HG03045 (cell line): Measurements from ENCODE around the gene KRT86.
"Not testable (repeated sequence)": the region's sequence is repeated elsewhere in the genome, so short reads cannot be mapped to it uniquely, and the experiment has no call there.

Source experiments
- ATAC-seq: cut with Tn5 transposase; IDR thresholded peaks from one replicate; pipeline ENCODE4 v1.9.1; 2021; ENCODE audit warnings: mild to moderate bottlenecking, moderate library complexity; ENCODE audit not compliant: unreplicated experiment

The KRT86 gene

DNA sequence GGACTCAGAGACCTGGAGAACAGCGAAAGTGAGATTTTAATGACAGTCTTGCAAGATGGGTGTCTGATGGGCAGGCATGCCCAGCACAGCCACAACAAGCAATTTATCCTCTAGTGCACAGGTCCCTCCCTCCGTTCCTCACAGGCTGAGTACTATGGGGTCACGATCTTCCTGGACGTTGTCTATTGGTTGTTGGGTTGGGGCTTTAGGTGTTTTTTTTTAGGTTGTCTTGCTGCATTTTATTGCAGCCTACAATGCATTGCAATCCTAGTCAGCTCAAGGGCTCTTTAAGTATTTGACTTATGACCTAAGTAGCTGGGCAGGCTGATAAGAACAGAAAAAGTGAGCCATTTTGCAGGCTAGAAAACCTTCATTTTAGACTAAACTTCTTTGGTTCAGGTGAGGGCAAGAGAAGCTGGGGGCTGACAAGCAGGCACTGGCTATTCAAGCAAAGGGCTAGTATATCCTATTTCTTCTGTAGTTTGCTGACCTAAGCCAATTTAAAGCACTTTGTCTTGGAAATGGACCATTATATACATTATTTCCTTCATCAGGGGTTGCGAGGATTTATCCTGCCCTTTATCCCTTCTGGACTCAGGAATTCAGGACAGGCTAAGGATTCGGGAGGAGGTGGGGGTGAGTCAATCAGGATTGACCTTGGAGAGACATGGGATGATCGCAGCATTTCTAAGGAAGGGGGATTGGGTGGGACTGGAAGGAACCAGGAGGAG lies 35.4 kb upstream of the KRT86 start:
- no peak for ATAC-seq

DNA sequence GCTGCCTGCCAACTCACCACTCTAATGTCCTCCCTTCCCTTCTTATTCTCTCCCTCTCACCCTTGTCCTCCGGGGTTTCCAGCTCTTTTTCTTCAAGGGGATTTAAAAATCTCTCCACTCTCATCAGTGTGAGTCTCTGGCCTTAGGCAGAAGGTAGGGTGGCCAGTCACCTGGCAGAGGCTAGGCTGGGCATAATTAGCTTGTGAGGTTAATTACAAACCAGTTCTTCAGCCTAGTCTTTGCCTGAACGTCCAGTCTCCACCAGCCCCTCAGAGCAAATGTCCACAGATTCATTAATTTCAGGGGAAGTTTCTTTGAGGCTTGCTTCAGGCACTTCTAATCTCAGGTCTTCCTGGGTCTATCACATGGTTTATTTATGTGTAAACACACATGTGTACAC lies 34.7 kb upstream of the KRT86 start:
- ATAC-seq, result no peak

GRCh38 chr12:52240247-52240646 lies 34.2 kb upstream of the KRT86 start:
- not testable (repeated sequence) for ATAC-seq

GRCh38 chr12:52241205-52241842 lies 33.1 kb upstream of the KRT86 start:
- no peak for ATAC-seq

DNA sequence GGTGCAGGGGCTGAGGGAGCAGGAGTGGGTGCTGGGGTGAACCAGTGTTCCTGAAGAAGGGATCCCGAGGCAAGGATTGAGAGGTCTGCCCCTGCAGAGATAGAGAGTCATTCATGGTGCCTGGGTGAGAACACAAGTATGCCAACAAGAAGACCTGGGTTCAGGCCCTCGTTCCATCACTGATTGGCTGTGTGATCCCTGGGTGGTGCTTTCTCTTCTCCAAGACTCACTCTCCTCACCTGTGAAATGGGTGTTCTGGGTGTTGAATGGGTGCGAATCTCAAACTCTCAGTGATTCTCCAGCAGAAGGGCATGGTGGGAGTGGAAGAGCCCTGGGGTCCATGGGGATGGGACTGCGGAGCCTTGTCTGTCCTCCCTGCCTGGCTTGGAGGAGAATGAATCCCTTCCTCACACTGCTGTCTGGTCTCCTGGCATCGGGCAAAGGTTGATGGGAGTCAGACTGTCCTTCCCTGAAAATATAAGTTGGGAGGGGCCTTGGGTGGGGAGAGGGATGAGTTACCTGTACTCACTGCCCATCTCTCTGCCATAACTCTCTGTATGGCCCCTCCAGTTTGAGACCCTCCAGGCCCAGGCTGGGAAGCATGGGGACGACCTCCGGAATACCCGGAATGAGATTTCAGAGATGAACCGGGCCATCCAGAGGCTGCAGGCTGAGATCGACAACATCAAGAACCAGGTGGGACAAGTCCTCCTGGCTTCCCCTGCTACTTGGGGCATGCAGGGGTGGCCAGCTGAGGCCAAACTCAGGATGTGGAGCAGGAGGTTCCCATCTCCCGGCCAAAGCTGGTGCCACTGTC lies 31.8 kb upstream of the KRT86 start:
- no peak for ATAC-seq

DNA sequence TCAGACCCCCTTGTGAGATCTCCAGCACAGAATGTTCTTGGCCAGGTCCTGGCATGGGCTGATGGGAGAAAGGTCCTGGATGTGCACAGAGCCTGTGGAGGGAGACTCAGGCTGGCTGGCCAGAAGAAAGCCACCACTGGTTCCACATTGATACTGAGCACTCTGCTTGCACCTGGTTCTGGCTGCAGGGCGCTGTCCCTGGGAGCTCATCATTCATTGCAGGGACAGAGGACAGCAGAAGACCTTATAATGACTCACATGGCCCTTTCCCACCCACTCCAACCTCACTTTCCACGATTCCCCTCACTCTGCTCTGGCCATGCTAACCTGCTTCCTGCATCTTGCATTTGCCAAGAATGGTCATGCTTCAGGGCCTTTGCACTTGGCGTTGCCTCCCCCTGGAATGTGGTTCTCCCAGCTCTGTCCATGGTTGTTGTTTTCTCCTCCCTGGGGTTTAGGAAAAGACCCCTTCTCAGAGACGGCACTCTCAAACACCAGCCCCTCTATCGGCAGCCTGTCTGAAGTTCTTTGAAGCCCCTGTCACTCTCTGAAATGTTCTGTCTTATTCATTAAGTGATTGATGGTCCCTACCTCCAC lies 31.1 kb upstream of the KRT86 start:
- no peak for ATAC-seq

DNA sequence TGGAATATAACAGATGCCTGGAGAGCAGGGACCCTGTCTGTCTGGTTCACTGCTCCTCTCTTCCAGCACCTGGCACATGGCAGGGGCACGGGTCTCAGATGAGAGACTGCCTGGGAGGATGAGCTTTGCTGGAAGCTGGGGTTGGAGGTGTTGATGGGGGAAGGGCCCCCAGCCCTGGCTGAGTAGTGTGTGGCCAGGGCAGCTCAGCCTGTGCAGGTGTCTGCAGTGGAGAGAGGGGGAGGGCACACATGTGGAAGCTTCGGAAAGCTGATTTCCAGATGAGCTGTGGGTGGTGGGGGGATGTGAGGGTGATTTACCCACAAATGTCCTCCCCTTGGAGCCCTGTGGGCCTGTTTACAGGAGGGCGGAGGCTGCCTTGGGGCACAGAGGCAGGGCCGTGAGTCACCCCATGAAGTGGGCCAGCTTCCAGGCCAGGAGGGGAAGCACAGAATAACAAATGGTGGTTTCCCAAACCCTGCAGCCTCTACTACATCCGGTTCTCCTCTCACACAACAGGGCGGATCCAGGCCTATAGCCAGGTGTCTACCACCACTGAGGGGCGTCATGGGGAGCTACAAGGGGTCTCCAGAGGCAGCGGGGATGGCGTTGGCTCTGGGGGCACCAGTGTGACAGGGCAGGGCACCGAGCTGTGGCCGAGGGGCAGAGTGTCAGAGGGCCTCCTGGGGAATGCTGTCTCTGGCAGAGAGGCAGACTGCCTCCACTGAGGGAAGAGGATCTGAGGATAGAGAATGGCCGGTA lies 30.4 kb upstream of the KRT86 start:
- ATAC-seq, result peak; percentile 88

DNA sequence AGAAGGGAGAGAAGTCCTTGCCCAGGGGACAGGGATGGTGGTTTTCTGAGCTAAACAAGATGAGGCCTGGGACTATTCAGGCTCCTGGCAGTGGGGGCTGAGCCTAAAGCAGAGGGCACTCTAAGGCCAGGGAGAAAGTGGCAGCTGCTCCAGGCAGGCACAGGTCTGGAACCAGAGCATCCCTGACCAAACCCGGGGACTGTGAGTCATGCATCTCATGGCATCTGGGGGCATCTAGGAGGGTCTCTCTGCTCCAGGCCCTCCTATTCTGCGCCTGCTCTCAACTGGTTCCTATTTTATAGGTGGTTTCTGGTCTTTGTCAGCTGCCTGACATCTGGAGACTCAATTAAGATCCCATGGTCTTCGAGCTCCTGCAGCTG lies 29.8 kb upstream of the KRT86 start:
- ATAC-seq, result no peak

GRCh38 chr12:52245259-52245961 lies 29.0 kb upstream of the KRT86 start:
- ATAC-seq, result no peak

GRCh38 chr12:52245962-52246569 lies 28.4 kb upstream of the KRT86 start:
- no peak for ATAC-seq

- no peak for ATAC-seq
Measured at GRCh38 chr12:52246720-52247621, 27.5 kb upstream of the KRT86 start.

GRCh38 chr12:52247622-52248540 lies 26.6 kb upstream of the KRT86 start:
- no peak for ATAC-seq

DNA sequence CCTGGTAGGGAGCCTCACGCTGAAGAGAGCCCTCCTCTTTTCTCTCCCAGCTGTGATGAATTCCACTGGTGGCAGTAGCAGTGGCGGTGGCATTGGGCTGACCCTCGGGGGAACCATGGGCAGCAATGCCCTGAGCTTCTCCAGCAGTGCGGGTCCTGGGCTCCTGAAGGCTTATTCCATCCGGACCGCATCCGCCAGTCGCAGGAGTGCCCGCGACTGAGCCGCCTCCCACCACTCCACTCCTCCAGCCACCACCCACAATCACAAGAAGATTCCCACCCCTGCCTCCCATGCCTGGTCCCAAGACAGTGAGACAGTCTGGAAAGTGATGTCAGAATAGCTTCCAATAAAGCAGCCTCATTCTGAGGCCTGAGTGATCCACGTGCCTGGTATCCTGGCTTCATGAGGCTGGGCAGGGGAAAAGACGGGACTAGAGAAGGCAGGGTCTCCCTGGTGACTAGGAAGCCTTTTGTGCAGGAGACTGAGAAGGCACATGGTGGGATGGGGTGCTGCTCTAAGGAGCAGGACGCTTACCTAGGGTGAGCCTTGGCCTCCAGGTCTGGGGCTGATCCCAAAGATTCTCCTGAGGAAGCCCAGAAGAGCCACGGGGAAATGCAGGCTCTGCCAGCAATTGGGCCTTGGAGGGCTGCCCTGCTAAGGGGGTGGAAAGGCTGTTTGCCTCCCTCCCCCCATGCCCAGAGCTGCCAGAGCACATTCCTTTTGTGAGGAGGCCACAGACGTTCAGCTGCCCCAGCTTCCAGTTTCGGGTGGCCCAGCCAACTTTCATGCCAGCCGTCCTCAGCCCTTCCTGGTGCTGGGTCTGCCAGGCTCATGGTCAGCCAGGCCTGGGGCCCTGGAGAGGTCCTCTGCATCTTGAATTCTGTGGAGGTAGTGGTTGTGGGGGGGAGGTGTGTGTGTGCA lies 25.6 kb upstream of the KRT86 start:
- no peak for ATAC-seq

DNA sequence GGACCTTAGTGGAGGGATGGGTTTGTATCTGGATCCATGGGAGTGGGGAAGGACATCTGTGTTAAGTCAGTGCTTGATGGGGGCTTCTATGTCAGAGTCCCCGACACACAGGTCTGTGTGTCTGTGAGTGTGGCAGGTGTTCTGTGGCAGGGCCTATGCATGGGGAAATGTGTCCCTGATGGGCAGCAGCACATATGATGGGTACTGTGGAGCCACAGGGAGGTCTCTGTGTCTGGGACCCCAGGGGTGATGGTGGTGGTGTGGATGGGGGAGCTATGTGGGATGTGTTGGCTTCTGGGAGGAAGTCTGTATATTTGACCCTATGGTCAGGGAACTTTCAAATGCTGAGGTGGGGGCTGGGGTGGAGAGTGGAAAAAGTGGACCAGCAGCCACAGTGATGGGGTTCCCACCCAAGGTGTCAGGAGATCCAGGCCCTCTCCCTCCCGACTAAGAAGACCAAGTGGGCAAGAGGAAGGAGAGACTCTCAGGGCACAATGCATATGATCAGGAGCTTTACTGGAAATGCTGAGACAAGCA lies 24.9 kb upstream of the KRT86 start:
- no peak for ATAC-seq

GRCh38 chr12:52250048-52250990 lies 24.1 kb upstream of the KRT86 start:
- no peak for ATAC-seq
